K562 (cell line): Measurements from ENCODE around the gene SHANK3. TPM values are rescaled to one million over a fixed set of nuclear protein-coding genes. Genes with fewer than 3 reads are reported as not detected.

Experiments used
- ATAC-seq: fragments of 200-7000 bp; cut with Tn5 transposase; 3 replicates; pipeline ENCODE4 v1.9.1; 2020; ENCODE audit warnings: moderate library complexity
- BruUV-seq: library from RNA; stranded (reverse); fragments of 400-500 nt; replicated peaks from 2 replicates; lab custom pipeline; 2021; lab: Mats Ljungman, UMichigan
- CTCF ChIA-PET: fragments of 300-600 bp; formaldehyde crosslinking; extraction: SDS; loops from one replicate; lab custom pipeline; 2021; ENCODE audit warnings: low intra/inter-chr PET ratio; lab: Yijun Ruan, JAX
- POLR2A ChIA-PET: fragments of 300-600, 350-650 bp; sonication (Branson Sonifier 250); formaldehyde crosslinking; extraction: SDS; loops from one replicate; lab custom pipeline; 2021; ENCODE audit warnings: antibody characterized with exemption, inconsistent platforms; lab: Yijun Ruan, JAX
- DNase-seq, 4 experiments: peaks; one replicate each; pipeline versions ENCODE4 v3.0.0 to v3.0.0-alpha.2; 2011 to 2018; ENCODE audit warnings: low spot score in 3 of 4, mixed read lengths in 3 of 4; ENCODE audit errors: extremely low read depth in 1 of 4
- FAIRE-seq: peaks from 2 replicates; lab custom pipeline; 2011; peaks lifted over from hg19 to GRCh38; lab: Jason Lieb, UNC
- H2AFZ ChIP-seq: 2 replicates; pipeline ENCODE4 v1.6.0; 2011; ENCODE audit warnings: low read depth, low read length, control low read depth, inconsistent platforms
- H3K27ac ChIP-seq: fragments of 200-600 bp; 3 replicates; pipeline ENCODE4 v1.8.0; 2011; ENCODE audit warnings: low read depth, mild to moderate bottlenecking, control low read depth, inconsistent platforms, low read length, moderate library complexity, mixed read lengths; ENCODE audit errors: extremely low read depth
- H3K27me3 ChIP-seq, 2 experiments: fragments of 300-600 bp in 1 of 2; 2 replicates in 1 of 2; 3 replicates in 1 of 2; pipeline versions ENCODE4 v1.6.0 to v1.8.0; 2011; ENCODE audit warnings: inconsistent platforms in 2 of 2, low read length in 2 of 2, mild to moderate bottlenecking in 1 of 2, mixed read lengths in 1 of 2, moderate library complexity in 1 of 2; ENCODE audit not compliant: control insufficient read depth in 2 of 2, insufficient read depth in 2 of 2
- H3K36me3 ChIP-seq: fragments of 300-600 bp; 3 replicates; pipeline ENCODE4 v1.8.0; 2011; ENCODE audit warnings: mild to moderate bottlenecking, low read length, inconsistent platforms; ENCODE audit not compliant: control insufficient read depth, insufficient read depth
- H3K4me1 ChIP-seq, 2 experiments: fragments of 200-600 bp in 1 of 2; replicated peaks in 1 of 2; 2 replicates in 1 of 2; 3 replicates in 1 of 2; pipeline versions ENCODE4 v1.5.1 to v1.8.0; 2011; ENCODE audit warnings: inconsistent platforms in 2 of 2, low read length in 2 of 2, mild to moderate bottlenecking in 1 of 2, mixed read lengths in 1 of 2, moderate library complexity in 1 of 2; ENCODE audit not compliant: control insufficient read depth in 2 of 2, insufficient read depth in 2 of 2
- H3K4me2 ChIP-seq: 2 replicates; pipeline ENCODE4 v1.6.1; 2011; ENCODE audit warnings: low read length, control low read depth, inconsistent platforms, mixed read lengths; ENCODE audit not compliant: insufficient read depth
- H3K4me3 ChIP-seq: fragments of 200-600 bp; sonication (generic), shearing (Covaris generic); 2 replicates; pipeline ENCODE4 v1.5.1; 2016; ENCODE audit warnings: control low read depth, inconsistent platforms
- H3K79me2 ChIP-seq: fragments of 200-600 bp; 3 replicates; pipeline ENCODE4 v1.8.0; 2011; ENCODE audit warnings: low read length, inconsistent platforms; ENCODE audit not compliant: control insufficient read depth, insufficient read depth
- H3K9ac ChIP-seq, 2 experiments: 2 replicates each; pipeline versions ENCODE4 v1.6.0 to v1.6.1; 2011; ENCODE audit warnings: low read depth in 2 of 2, low read length in 2 of 2, control low read depth in 1 of 2, inconsistent platforms in 1 of 2, mild to moderate bottlenecking in 1 of 2, mixed read lengths in 1 of 2; ENCODE audit not compliant: insufficient read depth in 1 of 2
- H3K9me1 ChIP-seq: one replicate; pipeline ENCODE4 v1.6.0; 2011; ENCODE audit warnings: inconsistent platforms, mild to moderate bottlenecking, low read length, moderate library complexity; ENCODE audit not compliant: control insufficient read depth, insufficient read depth
- H3K9me3 ChIP-seq: replicated peaks from 2 replicates; pipeline ENCODE4 v1.5.1; 2011; ENCODE audit warnings: low read depth, low read length, inconsistent platforms; ENCODE audit not compliant: control insufficient read depth, insufficient read depth
- H4K20me1 ChIP-seq: replicated peaks from 2 replicates; pipeline ENCODE4 v1.6.1; 2011; ENCODE audit warnings: low read length, inconsistent platforms, mixed read lengths; ENCODE audit not compliant: control insufficient read depth, insufficient read depth
- ASH1L ChIP-seq: fragments of 450-650 bp; IDR thresholded peaks from 2 replicates; pipeline ENCODE4 v1.6.1; 2018; ENCODE audit warnings: borderline replicate concordance, mild to moderate bottlenecking, low read depth; ENCODE audit not compliant: partially characterized antibody
- ATF6 ChIP-seq: sonication (generic); formaldehyde crosslinking; IDR thresholded peaks from 2 replicates; pipeline ENCODE4 v1.4.0; 2020; ENCODE audit warnings: mild to moderate bottlenecking, missing genetic modification reagents
- MBD1 ChIP-seq: fragments of 250-450 bp; sonication (Bioruptor Pico); IDR thresholded peaks from 2 replicates; pipeline ENCODE4 v1.8.0; 2022; ENCODE audit warnings: inconsistent platforms
- NRF1 ChIP-seq, 2 experiments: fragments of 450-650 bp; IDR thresholded peaks in 1 of 2; conservative IDR thresholded peaks in 1 of 2; 2 replicates each; pipeline ENCODE4 v1.6.1; 2014; ENCODE audit warnings: mild to moderate bottlenecking in 2 of 2
- ZNF445 ChIP-seq: fragments of 250-450 bp; sonication (Bioruptor Pico); IDR thresholded peaks from 2 replicates; pipeline ENCODE4 v1.4.0; 2020; ENCODE audit warnings: low read depth, mild to moderate bottlenecking, moderate library complexity
- WGBS: fragments of 100-300 bp; shearing (Covaris generic); methylation state at CpG from one replicate; pipeline ENCODE4 v1.1.6; 2016; ENCODE audit warnings: low coverage, mixed read lengths; ENCODE audit not compliant: insufficient coverage; ENCODE audit errors: missing lambda C conversion rate; 5-methylcytosine and 5-hydroxymethylcytosine counted together
- in situ Hi-C: fragments of 300-500 bp; cut with MboI; formaldehyde crosslinking; loops from 4 replicates; pipeline ENCODE4 v1.15.0; 2018; ENCODE audit warnings: inconsistent platforms, mixed read lengths
- intact Hi-C: fragments of 100-400 bp; cut with micrococcal nuclease; formaldehyde crosslinking; loops from 2 replicates; pipeline ENCODE4 v1.14.2; 2022
- polyA plus RNA-seq, 8 experiments: library from polyadenylated mRNA; depleted of rRNA in 4 of 8; stranded (reverse) in 5 of 8; unstranded in 3 of 8; fragments of >200 nt; fragmentation: Nextera tagmentation in 2 of 8; fragmentation: Illumina TruSeq in 1 of 8; extraction: Ambion mirVana in 2 of 8; extraction: Trizol in 1 of 8; gene quantifications; 2 replicates each; pipeline versions ENCODE4 v1.2.1 to v1.2.3, GENCODE V29; 2011 to 2014; ENCODE audit warnings: inconsistent platforms in 1 of 8, missing spikeins in 1 of 8
- total RNA-seq, 7 experiments: library from RNA; depleted of rRNA in 6 of 7; stranded (reverse); fragments of >200 nt in 6 of 7; fragmentation: Illumina TruSeq in 2 of 7; extraction: Trizol in 2 of 7; gene quantifications; 2 replicates each; pipeline versions ENCODE4 v1.2.1 to v1.2.3, GENCODE V29; 2011 to 2021; ENCODE audit warnings: low replicate concordance in 1 of 7

The SHANK3 gene
- total and polyA plus RNA-seq, 9 of the 15 experiments (the other 6 are each of a cell fraction or from before 2014, with no cell fraction given), result 0.01 to 0.07 (median 0.03) TPM; not detected in 6

DNA sequence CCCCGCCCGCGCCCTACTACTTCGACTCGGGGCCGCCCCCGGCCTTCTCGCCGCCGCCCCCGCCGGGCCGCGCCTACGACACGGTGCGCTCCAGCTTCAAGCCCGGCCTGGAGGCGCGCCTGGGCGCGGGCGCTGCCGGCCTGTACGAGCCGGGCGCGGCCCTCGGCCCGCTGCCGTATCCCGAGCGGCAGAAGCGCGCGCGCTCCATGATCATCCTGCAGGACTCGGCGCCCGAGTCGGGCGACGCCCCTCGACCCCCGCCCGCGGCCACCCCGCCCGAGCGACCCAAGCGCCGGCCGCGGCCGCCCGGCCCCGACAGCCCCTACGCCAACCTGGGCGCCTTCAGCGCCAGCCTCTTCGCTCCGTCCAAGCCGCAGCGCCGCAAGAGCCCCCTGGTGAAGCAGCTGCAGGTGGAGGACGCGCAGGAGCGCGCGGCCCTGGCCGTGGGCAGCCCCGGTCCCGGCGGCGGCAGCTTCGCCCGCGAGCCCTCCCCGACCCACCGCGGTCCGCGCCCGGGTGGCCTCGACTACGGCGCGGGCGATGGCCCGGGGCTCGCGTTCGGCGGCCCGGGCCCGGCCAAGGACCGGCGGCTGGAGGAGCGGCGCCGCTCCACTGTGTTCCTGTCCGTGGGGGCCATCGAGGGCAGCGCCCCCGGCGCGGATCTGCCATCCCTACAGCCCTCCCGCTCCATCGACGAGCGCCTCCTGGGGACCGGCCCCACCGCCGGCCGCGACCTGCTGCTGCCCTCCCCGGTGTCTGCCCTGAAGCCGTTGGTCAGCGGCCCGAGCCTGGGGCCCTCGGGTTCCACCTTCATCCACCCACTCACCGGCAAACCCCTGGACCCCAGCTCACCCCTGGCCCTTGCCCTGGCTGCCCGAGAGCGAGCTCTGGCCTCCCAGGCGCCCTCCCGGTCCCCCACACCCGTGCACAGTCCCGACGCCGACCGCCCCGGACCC is 48.0 kb downstream of the SHANK3 start:
- no peak overlapping the region for H3K27ac ChIP-seq
- FAIRE-seq (no peak), DNase-seq (no peak), ATAC-seq (no peak)
- H4K20me1 ChIP-seq, result 0 out of 2 replicates have a peak, but pooled peaks cover 5% of the 10 kb centered on the region
- no peak overlapping the region for H3K4me2 ChIP-seq
- H3K9me3 ChIP-seq, result no peaks in the 10 kb centered on the region
- H3K4me3 ChIP-seq, result no peak overlapping the region
- H3K79me2 ChIP-seq, result no peaks in the 10 kb centered on the region
- 100% methylated on average over 2 of the region's 132 CpGs for WGBS
- peaks cover 14 to 73% of the 10 kb centered on the region in 2 experiments; a peak in 3 of 5 replicates for H3K27me3 ChIP-seq
- TF ChIP-seq NRF1 (conservative IDR thresholded peaks at IDR 0.05 in 1 of 2, IDR thresholded peaks at IDR 0.05 in 1 of 2) (no peak), ASH1L (no peak), MBD1 (CRISPR knock-in tag) (no peak), ATF6 (CRISPR knock-in tag) (no peak), ZNF445 (CRISPR knock-in tag) (no peak)
- no TSS peak for BruUV-seq
- no peaks in the 10 kb centered on the region for H3K36me3 ChIP-seq
- POLR2A ChIA-PET, result no interaction called here
- in situ Hi-C loops, result no loop called here
- H3K9ac ChIP-seq, result no peak overlapping the region
- intact Hi-C loops, result no loop called here
- H2AFZ ChIP-seq, result no peak overlapping the region
- CTCF ChIA-PET, result no interaction called here
- H3K4me1 ChIP-seq, result 0 out of 5 replicates have a peak, but pooled peaks cover 0 to 3% of the 10 kb centered on the region in 2 experiments
- no peaks in the 10 kb centered on the region for H3K9me1 ChIP-seq
